ENCODE measurements around the gene GID8. TPM values are rescaled to one million over a fixed set of nuclear protein-coding genes. Genes with fewer than 3 reads are reported as not detected.
"Not testable (repeated sequence)": the region's sequence is repeated elsewhere in the genome, so short reads cannot be mapped to it uniquely, and the experiment has no call there.

GID8 gene
- total RNA-seq, 4 donors from 2014 or later = 22.4 to 30.1 (median 25.6) TPM

- TF ChIP-seq POLR2A (IDR thresholded peaks at IDR 0.05; ENCODE audit: low read depth) = no peak
- no peak for TF ChIP-seq POLR2AphosphoS5 (IDR thresholded peaks at IDR 0.05)
- no peak for TF ChIP-seq EP300 (IDR thresholded peaks at IDR 0.05)
- TF ChIP-seq CTCF (IDR thresholded peaks at IDR 0.05) = no peak
- intact Hi-C loops (cut with DNase I) = loop anchor here (10.0 kb wide), 1 partner anchor 255 kb away; the partner anchor contains the start of gene YTHDF1
- H3K27me3 ChIP-seq = no peaks in the 10 kb centered on the region
Measured at GRCh38 chr20:62959998-62960436, 22.1 kb downstream of the GID8 start.

GRCh38 chr20:62960446-62961309 is 22.7 kb downstream of the GID8 start:
- H3K27ac ChIP-seq (replicated peaks in 1 of 4); H3K9me3 ChIP-seq; H3K27me3 ChIP-seq; H3K4me1 ChIP-seq; DNase-seq (ENCODE audit: extremely low spot score); intact Hi-C loops (cut with DNase I); H3K4me3 ChIP-seq: not testable (repeated sequence)
- H3K36me3 ChIP-seq = peaks cover 0 to 54% (median 13%) of the 10 kb centered on the region in 4 donors
- 86% methylated on average over 19 of the region's 31 CpGs for WGBS

More at GRCh38 chr20:62959998-62960436, 22.1 kb downstream of the GID8 start:
- H3K27ac ChIP-seq (replicated peaks in 1 of 4) = no peak overlapping the region
- H3K4me3 ChIP-seq = no peak overlapping the region
- H3K36me3 ChIP-seq = peaks cover 0 to 47% (median 10%) of the 10 kb centered on the region in 4 donors
- 94% methylated on average over 16 of the region's 20 CpGs for WGBS
- H3K9me3 ChIP-seq = no peaks in the 10 kb centered on the region
- DNase-seq (ENCODE audit: extremely low spot score) = no peak
- peaks cover 0 to 2% (median 0%) of the 10 kb centered on the region in 4 donors for H3K4me1 ChIP-seq

- WGBS = 98% methylated on average over 11 of the region's 19 CpGs
- no peak overlapping the region for H3K27ac ChIP-seq (replicated peaks in 1 of 4)
- TF ChIP-seq POLR2A (IDR thresholded peaks at IDR 0.05; ENCODE audit: low read depth) = no peak
- no peak for TF ChIP-seq CTCF (IDR thresholded peaks at IDR 0.05)
- TF ChIP-seq EP300 (IDR thresholded peaks at IDR 0.05) = no peak
- no peak for TF ChIP-seq POLR2AphosphoS5 (IDR thresholded peaks at IDR 0.05)
- no peaks in the 10 kb centered on the region for H3K9me3 ChIP-seq
- intact Hi-C loops (cut with DNase I) = no loop called here
- no peak overlapping the region for H3K4me3 ChIP-seq
- no peaks in the 10 kb centered on the region for H3K4me1 ChIP-seq
- no peaks in the 10 kb centered on the region for H3K27me3 ChIP-seq
- no peak for DNase-seq (ENCODE audit: extremely low spot score)
- H3K36me3 ChIP-seq = peaks cover 0 to 55% (median 13%) of the 10 kb centered on the region in 4 donors
Measured at GRCh38 chr20:62961310-62961783, 23.4 kb downstream of the GID8 start.

- intact Hi-C loops (cut with DNase I) = no loop called here
- Histone ChIP-seq H3K9me3 (no peaks in the 10 kb centered on the region), H3K4me3 (no peak overlapping the region), H3K27me3 (no peaks in the 10 kb centered on the region), H3K27ac (replicated peaks in 1 of 4) (no peak overlapping the region), H3K4me1 (no peaks in the 10 kb centered on the region), H3K36me3 (peaks cover 0 to 52% (median 13%) of the 10 kb centered on the region in 4 donors)
- TF ChIP-seq EP300 (IDR thresholded peaks at IDR 0.05) (no peak), CTCF (IDR thresholded peaks at IDR 0.05) (no peak), POLR2AphosphoS5 (IDR thresholded peaks at IDR 0.05) (no peak), POLR2A (IDR thresholded peaks at IDR 0.05; ENCODE audit: low read depth) (no peak)
- DNase-seq (ENCODE audit: extremely low spot score) = no peak
- WGBS = 79% methylated on average over 7 of the region's 8 CpGs
Measured at GRCh38 chr20:62961799-62962198, 23.9 kb downstream of the GID8 start.

- H3K4me1 ChIP-seq = no peaks in the 10 kb centered on the region
- 95% methylated on average over 22 of the region's 30 CpGs for WGBS
- peaks cover 0 to 50% (median 13%) of the 10 kb centered on the region in 4 donors for H3K36me3 ChIP-seq
- intact Hi-C loops (cut with DNase I) = no loop called here
- no peaks in the 10 kb centered on the region for H3K9me3 ChIP-seq
- DNase-seq (ENCODE audit: extremely low spot score) = no peak
- TF ChIP-seq CTCF (IDR thresholded peaks at IDR 0.05) (no peak), POLR2AphosphoS5 (IDR thresholded peaks at IDR 0.05) (no peak), EP300 (IDR thresholded peaks at IDR 0.05) (no peak), POLR2A (IDR thresholded peaks at IDR 0.05; ENCODE audit: low read depth) (no peak)
- H3K27ac ChIP-seq (replicated peaks in 1 of 4) = no peak overlapping the region
- no peaks in the 10 kb centered on the region for H3K27me3 ChIP-seq
- H3K4me3 ChIP-seq = no peak overlapping the region
Measured at GRCh38 chr20:62962221-62962879, 24.4 kb downstream of the GID8 start.

Measured in esophagus muscularis mucosa (tissue), 4 donors.